H7 (cell line): Measurements from ENCODE around the gene SEMA4A. TPM values are rescaled to one million over a fixed set of nuclear protein-coding genes. Genes with fewer than 3 reads are reported as not detected.

Experiments
- DNase-seq: peaks from one replicate; pipeline ENCODE4 v3.0.0; 2012
- H3K27me3 ChIP-seq: 2 replicates; pipeline ENCODE4 v1.6.0; 2011; ENCODE audit warnings: mild to moderate bottlenecking, low read length; ENCODE audit not compliant: control insufficient read depth, insufficient read depth
- H3K36me3 ChIP-seq: replicated peaks from 2 replicates; pipeline ENCODE4 v1.5.1; 2011; ENCODE audit warnings: low read length; ENCODE audit not compliant: control insufficient read depth, insufficient read depth
- H3K4me3 ChIP-seq: 2 replicates; pipeline ENCODE4 v1.5.1; 2011; ENCODE audit warnings: low read depth, mild to moderate bottlenecking, control low read depth, low read length, moderate library complexity; ENCODE audit not compliant: insufficient read depth
- total RNA-seq: library from RNA; depleted of rRNA; stranded (reverse); fragments of >200 nt; shearing (Covaris generic); gene quantifications from 2 replicates; pipeline ENCODE4 v1.2.3, GENCODE V29; 2014

Gene SEMA4A
- total RNA-seq, 1 experiment from 2014 or later, result 10.3 TPM

- Histone ChIP-seq H3K27me3 (no peaks in the 10 kb centered on the region), H3K36me3 (peaks cover 25% of the 10 kb centered on the region), H3K4me3 (no peak overlapping the region)
- DNase-seq, result no peak
These were observed 14.9 kb upstream of the SEMA4A start for GRCh38 chr1:156138458-156138867.

GRCh38 chr1:156140879-156141707 lies 12.3 kb upstream of the SEMA4A start:
- peaks cover 10% of the 10 kb centered on the region for H3K36me3 ChIP-seq
- DNase-seq, result peak; percentile 96
- H3K4me3 ChIP-seq, result no peak overlapping the region
- no peaks in the 10 kb centered on the region for H3K27me3 ChIP-seq

- no peak overlapping the region for H3K4me3 ChIP-seq
- no peaks in the 10 kb centered on the region for H3K36me3 ChIP-seq
- no peak for DNase-seq
- no peaks in the 10 kb centered on the region for H3K27me3 ChIP-seq
These were observed 9.5 kb upstream of the SEMA4A start for GRCh38 chr1:156143765-156144489.

GRCh38 chr1:156144742-156145141 lies 8.6 kb upstream of the SEMA4A start:
- H3K27me3 ChIP-seq, result no peaks in the 10 kb centered on the region
- DNase-seq, result no peak
- no peaks in the 10 kb centered on the region for H3K36me3 ChIP-seq
- no peak overlapping the region for H3K4me3 ChIP-seq

DNA sequence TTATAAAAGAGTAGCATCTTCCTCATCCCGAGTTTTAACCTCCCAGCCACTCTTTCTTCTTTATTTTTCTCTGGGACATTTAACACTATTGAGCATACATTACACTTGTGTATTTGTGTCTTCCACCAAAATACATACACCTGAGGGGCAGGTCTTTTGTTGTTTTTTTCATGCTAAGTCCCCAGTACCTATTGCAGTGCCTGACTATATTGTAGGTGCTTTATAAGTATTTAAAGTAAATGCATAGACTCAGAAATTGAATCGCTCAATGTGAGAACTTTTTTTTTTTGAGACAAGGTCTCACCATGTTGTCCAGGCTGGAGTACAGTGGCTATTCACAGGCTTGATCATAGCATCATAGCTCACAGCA lies 7.8 kb upstream of the SEMA4A start:
- no peaks in the 10 kb centered on the region for H3K27me3 ChIP-seq
- no peaks in the 10 kb centered on the region for H3K36me3 ChIP-seq
- H3K4me3 ChIP-seq, result no peak overlapping the region
- no peak for DNase-seq

DNA sequence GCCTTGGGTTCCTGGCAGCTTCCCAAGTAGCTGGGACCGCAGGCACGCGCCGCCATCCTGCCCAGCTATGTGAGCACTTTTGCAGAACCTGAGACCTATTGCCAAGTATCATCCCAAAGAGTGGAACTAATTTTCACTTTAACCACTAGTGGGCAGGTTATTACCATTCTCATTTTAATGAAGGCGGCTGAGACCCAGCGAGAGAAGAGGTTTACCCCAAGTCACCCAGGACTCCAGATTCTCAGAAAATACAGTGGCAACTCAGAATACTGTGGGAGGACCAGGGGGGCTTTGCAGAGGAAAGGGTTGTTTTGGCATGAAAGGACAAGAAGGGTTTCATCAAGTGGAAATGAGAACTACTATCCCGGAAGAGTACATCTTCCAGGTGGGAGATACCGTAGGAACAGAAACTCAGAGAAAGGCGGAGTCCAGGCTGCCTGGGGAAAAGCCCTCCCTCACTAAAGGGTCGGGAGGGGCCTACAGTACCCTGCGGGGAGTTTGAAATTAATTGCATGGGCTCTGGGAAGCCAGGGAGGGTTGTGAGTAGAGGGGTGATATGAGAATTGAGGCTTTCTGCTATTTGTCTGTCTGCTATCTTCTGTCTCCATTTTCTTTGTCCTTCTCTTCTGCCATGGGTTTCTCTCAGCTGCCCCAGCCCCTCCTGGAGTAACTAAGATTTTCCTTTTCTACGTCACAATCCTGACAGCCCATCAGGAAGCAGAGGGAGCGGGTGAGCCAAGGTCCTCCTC lies 7.2 kb upstream of the SEMA4A start:
- H3K27me3 ChIP-seq, result no peaks in the 10 kb centered on the region
- H3K4me3 ChIP-seq, result no peak overlapping the region; the same call in 1 of the 2 replicates
- DNase-seq, result peak; percentile 78
- no peaks in the 10 kb centered on the region for H3K36me3 ChIP-seq

DNA sequence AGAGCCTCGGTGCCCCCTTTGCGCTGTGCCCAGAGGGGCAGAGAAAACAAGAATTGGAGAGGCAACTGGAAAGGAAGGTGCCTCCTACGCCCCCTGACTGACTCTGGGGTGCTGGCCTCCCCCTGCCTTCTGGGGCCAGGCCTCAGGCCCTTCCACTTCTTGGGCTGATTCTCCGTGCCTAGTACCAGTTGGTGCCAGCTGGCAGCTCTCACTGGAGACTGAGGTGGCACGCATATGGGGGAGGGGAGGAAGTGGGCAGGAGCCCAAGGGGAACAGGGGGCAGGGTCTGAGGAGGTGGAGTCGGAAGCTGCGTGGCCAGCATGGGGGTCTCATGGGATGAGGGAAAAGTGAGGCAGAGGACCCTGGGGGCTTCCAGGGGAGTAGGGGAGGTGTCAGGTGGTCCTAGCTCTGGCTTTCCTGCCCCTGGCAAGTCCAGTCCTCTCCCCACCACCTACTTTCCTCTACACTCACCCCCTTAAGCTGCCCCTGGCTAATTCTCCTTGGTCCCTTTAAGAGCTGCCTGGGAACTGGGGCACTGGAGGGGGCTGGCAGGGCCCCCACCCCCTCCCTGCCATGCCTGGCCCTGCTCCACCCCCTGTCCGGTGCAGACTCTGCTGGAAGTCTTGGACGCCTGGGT lies 6.5 kb upstream of the SEMA4A start:
- no peaks in the 10 kb centered on the region for H3K36me3 ChIP-seq
- H3K27me3 ChIP-seq, result no peaks in the 10 kb centered on the region
- no peak overlapping the region for H3K4me3 ChIP-seq
- no peak for DNase-seq

GRCh38 chr1:156148216-156148615 lies 5.2 kb upstream of the SEMA4A start:
- no peak for DNase-seq
- Histone ChIP-seq H3K27me3 (no peaks in the 10 kb centered on the region), H3K36me3 (no peaks in the 10 kb centered on the region), H3K4me3 (no peak overlapping the region)

GRCh38 chr1:156149374-156150332 lies 3.7 kb upstream of the SEMA4A start:
- peak overlapping the region; percentile 10; the same call in 1 of the 2 replicates for H3K4me3 ChIP-seq
- peak; percentile 95 for DNase-seq
- H3K27me3 ChIP-seq, result no peaks in the 10 kb centered on the region

DNA sequence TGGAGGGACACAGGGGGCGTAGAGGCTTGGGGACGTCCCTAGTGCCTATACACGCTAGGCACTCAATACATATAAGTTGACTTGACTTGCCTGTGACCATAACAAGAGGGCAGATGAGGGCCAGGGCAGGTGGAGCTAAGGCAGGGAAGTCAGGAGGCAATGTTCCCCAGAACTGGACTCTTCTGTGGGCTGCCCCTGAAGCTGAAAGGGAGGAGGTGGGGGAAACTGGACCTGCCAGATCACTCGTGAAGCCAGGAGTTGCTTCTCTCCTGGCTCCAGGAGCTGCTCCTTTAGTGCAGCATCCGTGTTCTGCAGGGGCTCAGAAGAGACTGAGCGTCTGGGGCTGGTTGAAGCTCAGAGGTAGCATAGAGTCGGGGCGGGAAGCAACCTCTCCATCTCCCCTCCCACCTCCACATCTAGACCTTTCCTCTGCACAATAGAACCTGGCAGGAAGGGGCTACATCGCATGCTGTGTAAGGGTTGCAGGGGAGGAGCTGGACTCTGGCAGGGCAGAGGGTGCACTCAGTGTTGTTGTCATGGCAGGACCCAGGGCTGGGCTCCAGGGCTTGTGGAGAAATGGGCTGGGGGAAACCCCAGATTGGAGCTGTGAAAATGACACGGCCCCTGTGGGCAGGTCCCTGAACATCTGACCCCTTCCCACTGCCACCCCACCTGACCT lies 2.9 kb upstream of the SEMA4A start:
- H3K27me3 ChIP-seq, result no peaks in the 10 kb centered on the region
- DNase-seq, result peak; percentile 54
- 0 out of 2 replicates have a peak overlapping the region, but pooled peaks have one; percentile 10 for H3K4me3 ChIP-seq
- H3K36me3 ChIP-seq, result no peaks in the 10 kb centered on the region

More at GRCh38 chr1:156149374-156150332, 3.7 kb upstream of the SEMA4A start:
- no peaks in the 10 kb centered on the region for H3K36me3 ChIP-seq

GRCh38 chr1:156151093-156151688 lies 2.2 kb upstream of the SEMA4A start:
- DNase-seq, result no peak
- Histone ChIP-seq H3K36me3 (no peaks in the 10 kb centered on the region), H3K4me3 (no peak overlapping the region), H3K27me3 (no peaks in the 10 kb centered on the region)

- DNase-seq, result no peak
- no peaks in the 10 kb centered on the region for H3K36me3 ChIP-seq
- no peaks in the 10 kb centered on the region for H3K27me3 ChIP-seq
- no peak overlapping the region for H3K4me3 ChIP-seq
These were observed 757 bp upstream of the SEMA4A start for GRCh38 chr1:156152628-156153027.

DNA sequence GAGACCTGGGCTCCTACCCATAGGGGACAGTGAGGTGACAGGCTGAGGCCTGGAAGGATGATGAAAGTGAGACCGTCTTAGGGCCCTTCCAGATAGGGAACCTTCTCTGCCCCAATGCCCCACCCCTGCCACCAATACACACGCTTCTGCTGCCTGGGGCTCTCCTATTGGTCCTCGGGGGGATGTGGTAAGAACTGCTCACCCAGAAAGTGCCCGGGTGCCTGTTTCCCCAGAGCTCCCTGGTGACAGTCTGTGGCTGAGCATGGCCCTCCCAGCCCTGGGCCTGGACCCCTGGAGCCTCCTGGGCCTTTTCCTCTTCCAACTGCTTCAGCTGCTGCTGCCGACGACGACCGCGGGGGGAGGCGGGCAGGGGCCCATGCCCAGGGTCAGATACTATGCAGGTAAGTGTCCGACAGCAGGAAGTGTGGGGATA lies 948 bp downstream of the SEMA4A start:
- no peak for DNase-seq
- no peak overlapping the region for H3K4me3 ChIP-seq
- H3K36me3 ChIP-seq, result no peaks in the 10 kb centered on the region
- no peaks in the 10 kb centered on the region for H3K27me3 ChIP-seq
